ENCODE data around the gene SLC26A6.

DNA sequence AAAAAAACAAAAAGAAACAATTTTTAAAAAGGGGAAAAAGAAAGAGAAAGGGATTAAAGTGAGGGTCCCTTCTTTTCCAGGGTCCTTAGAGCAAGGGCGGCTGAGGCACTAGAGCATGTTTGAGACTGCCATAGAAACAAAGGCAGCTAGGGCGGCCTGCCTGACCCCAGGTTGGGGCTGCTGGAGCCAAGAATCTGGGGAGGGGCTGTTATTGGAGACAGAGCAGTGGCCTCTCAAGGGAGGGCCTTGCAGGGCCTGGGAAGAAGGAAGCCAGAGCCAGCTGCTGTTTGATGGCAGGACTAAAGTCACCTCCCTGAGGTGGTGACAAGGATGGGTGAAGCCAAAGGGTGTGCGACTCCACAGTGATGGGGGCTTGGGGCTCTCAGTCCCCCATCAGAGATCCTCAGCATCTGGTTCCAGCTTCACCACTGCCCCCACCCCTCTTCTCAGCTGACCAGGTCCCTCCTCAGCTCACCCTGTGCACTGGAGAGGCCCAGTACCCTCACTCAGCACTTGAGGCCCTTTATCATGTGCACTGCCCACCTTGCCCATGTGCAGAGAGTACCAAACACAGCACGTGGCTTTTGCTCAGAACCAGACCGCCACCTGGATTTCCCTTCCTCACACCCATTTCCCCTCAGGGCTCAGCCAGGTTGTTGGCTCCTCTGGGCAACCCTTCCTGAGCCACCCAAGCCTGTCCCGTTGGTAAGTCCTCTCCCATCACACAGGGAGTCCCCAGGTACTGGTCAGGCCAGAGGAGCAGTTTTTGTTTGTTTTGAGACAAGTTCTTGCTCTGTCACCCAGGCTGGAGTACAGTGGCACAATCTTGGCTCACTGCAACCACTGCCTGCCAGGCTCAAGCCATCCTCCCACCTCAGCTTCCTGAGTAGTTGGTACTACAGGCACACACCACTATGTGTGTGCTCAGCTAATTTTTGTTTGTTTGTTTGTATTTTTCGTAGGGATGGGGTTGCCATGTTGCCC lies 15.4 kb downstream of the SLC26A6 start:
- no peak for TF ChIP-seq MXI1 (IDR thresholded peaks at IDR 0.05; ENCODE audit: low read depth, low read length)
- TF ChIP-seq IKZF1 (conservative IDR thresholded peaks at IDR 0.05), result no peak
- no peak for TF ChIP-seq BRCA1 (IDR thresholded peaks at IDR 0.05; ENCODE audit: low read depth, low read length)
- TF ChIP-seq CTCF (IDR thresholded peaks at IDR 0.05 in 2 of 3, conservative IDR thresholded peaks at IDR 0.05 in 1 of 3; ENCODE audit: control insufficient read depth in 2 of 3, extremely low read depth in 1 of 3, insufficient read depth in 1 of 3, low read depth in 3 of 3, low read length in 3 of 3), result no peak
- no peak for TF ChIP-seq CHD4 (IDR thresholded peaks at IDR 0.05)
- TF ChIP-seq, protein P1, sequence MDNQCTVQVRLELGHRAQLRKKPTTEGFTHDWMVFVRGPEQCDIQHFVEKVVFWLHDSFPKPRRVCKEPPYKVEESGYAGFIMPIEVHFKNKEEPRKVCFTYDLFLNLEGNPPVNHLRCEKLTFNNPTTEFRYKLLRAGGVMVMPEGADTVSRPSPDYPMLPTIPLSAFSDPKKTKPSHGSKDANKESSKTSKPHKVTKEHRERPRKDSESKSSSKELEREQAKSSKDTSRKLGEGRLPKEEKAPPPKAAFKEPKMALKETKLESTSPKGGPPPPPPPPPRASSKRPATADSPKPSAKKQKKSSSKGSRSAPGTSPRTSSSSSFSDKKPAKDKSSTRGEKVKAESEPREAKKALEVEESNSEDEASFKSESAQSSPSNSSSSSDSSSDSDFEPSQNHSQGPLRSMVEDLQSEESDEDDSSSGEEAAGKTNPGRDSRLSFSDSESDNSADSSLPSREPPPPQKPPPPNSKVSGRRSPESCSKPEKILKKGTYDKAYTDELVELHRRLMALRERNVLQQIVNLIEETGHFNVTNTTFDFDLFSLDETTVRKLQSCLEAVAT (IDR thresholded peaks at IDR 0.05), result no peak
- TF ChIP-seq EZH2 (IDR thresholded peaks at IDR 0.05; ENCODE audit: borderline replicate concordance, control insufficient read depth, low read depth, low read length), result no peak
- TF ChIP-seq SP1 (IDR thresholded peaks at IDR 0.05; ENCODE audit: low read depth, low read length), result no peak
- no peak for TF ChIP-seq ZZZ3 (IDR thresholded peaks at IDR 0.05; ENCODE audit: control insufficient read depth, insufficient read length, low read depth)
- TF ChIP-seq TCF3 (IDR thresholded peaks at IDR 0.05; ENCODE audit: borderline replicate concordance, insufficient read depth, low read depth, low read length), result no peak
